Ovary (tissue), 9 donors: ENCODE measurements around the gene TPM1. TPM values are rescaled to one million over a fixed set of nuclear protein-coding genes. Genes with fewer than 3 reads are reported as not detected.

ENCODE experiments used
- DNase-seq, 5 donors: peaks; one replicate each; pipeline ENCODE4 v3.0.0-alpha.2; 2019 to 2020
- H3K27ac ChIP-seq, 2 donors: fragments of 200-600 bp; one replicate each; pipeline versions ENCODE4 v1.5.1 to v1.8.0; 2019 to 2022
- H3K27me3 ChIP-seq: fragments of 200-600 bp; one replicate; pipeline ENCODE4 v1.8.0; 2022
- H3K36me3 ChIP-seq: fragments of 200-600 bp; sonication (generic); one replicate; pipeline ENCODE4 v1.5.1; 2019
- H3K4me1 ChIP-seq: one replicate; pipeline ENCODE4 v1.8.1; 2013; ENCODE audit warnings: mild to moderate bottlenecking, moderate library complexity; ENCODE audit not compliant: insufficient read depth
- H3K4me3 ChIP-seq: fragments of 200-600 bp; sonication (generic); one replicate; pipeline ENCODE4 v1.5.1; 2017
- H3K9me3 ChIP-seq, 2 donors: fragments of 200-600 bp in 1 of 2; sonication (generic) in 1 of 2; one replicate each; pipeline versions ENCODE4 v1.5.1 to v1.8.1; 2013 to 2019; ENCODE audit warnings: mild to moderate bottlenecking in 1 of 2, moderate library complexity in 1 of 2
- CTCF ChIP-seq, 3 donors: fragments of 450-650 bp in 2 of 3; fragments of 200-600 bp in 1 of 3; IDR thresholded peaks; one replicate each; pipeline versions ENCODE4 v1.5.1 to v1.8.0; 2016 to 2022; ENCODE audit warnings: antibody characterized with exemption in 3 of 3, mild to moderate bottlenecking in 1 of 3
- EP300 ChIP-seq: sonication (generic); formaldehyde crosslinking; IDR thresholded peaks from one replicate; pipeline ENCODE4 v1.6.1; 2017; ENCODE audit warnings: antibody characterized with exemption
- POLR2A ChIP-seq: fragments of 450-650 bp; IDR thresholded peaks from one replicate; pipeline ENCODE4 v1.6.1; 2017; ENCODE audit warnings: antibody characterized with exemption, mild to moderate bottlenecking, moderate library complexity
- WGBS, 3 donors: extraction: QIAGEN DNeasy Blood & Tissue Kit in 1 of 3; methylation state at CpG; one replicate each; pipeline versions ENCODE4 v1.1.5 to v1.1.7; 2013 to 2017; 5-methylcytosine and 5-hydroxymethylcytosine counted together
- intact Hi-C, 4 donors: fragments of 100-400 bp; cut with DNase I; formaldehyde crosslinking; loops; one replicate each; pipeline versions ENCODE4 v1.11.0 to v1.15.1; 2022 to 2023
- polyA plus RNA-seq, 2 donors: library from polyadenylated mRNA; stranded (reverse); fragments of 200-250 nt in 1 of 2; fragments of 350-450 nt in 1 of 2; fragmentation: Illumina TruSeq in 1 of 2; extraction: RNeasy Lipid Tissue Mini Kit (QIAGEN cat#74804) in 1 of 2; gene quantifications; one replicate each; pipeline ENCODE4 v1.2.3, GENCODE V29; 2013 to 2014
- total RNA-seq, 7 donors: library from RNA; depleted of rRNA in 2 of 7; stranded (reverse); fragments of >200 nt in 2 of 7; fragmentation: NEBNext Ultra II Directional in 3 of 7; extraction: Animal tissue kit (Norgen Biotek cat#: 25700) in 3 of 7; gene quantifications; one replicate each; pipeline versions ENCODE4 v1.1.0 to v1.2.4, GENCODE V29; 2016 to 2023
- donor health status: DM: no; HTN: no; CAD: no; lungs with moderate emphysema.
- donor health status: DM: no; HTN: no; CAD: no.
- donor health status: Bipolar disorder and iron deficiency.
- donor health status: DM: yes; HTN: yes; CAD: no.
- donor health status: DM: no; HTN: no; CAD: no.
- donor health status: DM: yes; HTN: yes; CAD: no.

The TPM1 gene
- total and polyA plus RNA-seq, 9 donors: 204 to 695 (median 332) TPM

- no peaks in the 10 kb centered on the region for H3K27me3 ChIP-seq
- intact Hi-C loops: no loop called here
- H3K9me3 ChIP-seq: no peaks in the 10 kb centered on the region
- no peak for TF ChIP-seq EP300
- no peak for TF ChIP-seq POLR2A
- no peak for TF ChIP-seq CTCF (IDR thresholded peaks at IDR 0.05)
- no peak for DNase-seq
- H3K36me3 ChIP-seq: no peaks in the 10 kb centered on the region
- peak overlapping the region; percentile 47 to 70 for H3K27ac ChIP-seq
- H3K4me3 ChIP-seq: no peak overlapping the region
- peaks cover 26% of the 10 kb centered on the region for H3K4me1 ChIP-seq
- 33 to 50% (median 36%) methylated on average over 4 of the region's 4 CpGs for WGBS, 3 donors
Observed at GRCh38 chr15:63054281-63054683, 11.7 kb downstream of the TPM1 start.

GRCh38 chr15:63054985-63055384 lies 12.4 kb downstream of the TPM1 start:
- WGBS, 3 donors: 7 to 9% (median 7%) methylated on average over 1 of the region's 1 CpG
- H3K4me3 ChIP-seq: no peak overlapping the region
- H3K27ac ChIP-seq: peak overlapping the region in 1 of 2 donors; percentile 70
- no peak for DNase-seq
- H3K4me1 ChIP-seq: peaks cover 24% of the 10 kb centered on the region
- H3K36me3 ChIP-seq: no peaks in the 10 kb centered on the region
- TF ChIP-seq POLR2A: no peak
- H3K9me3 ChIP-seq: no peaks in the 10 kb centered on the region
- H3K27me3 ChIP-seq: no peaks in the 10 kb centered on the region
- intact Hi-C loops: no loop called here

GRCh38 chr15:63056829-63057228 lies 14.3 kb downstream of the TPM1 start:
- no peaks in the 10 kb centered on the region for H3K36me3 ChIP-seq
- H3K27ac ChIP-seq: peak overlapping the region in 1 of 2 donors; percentile 70
- intact Hi-C loops: no loop called here
- TF ChIP-seq CTCF (IDR thresholded peaks at IDR 0.05): no peak
- TF ChIP-seq POLR2A: no peak
- TF ChIP-seq EP300: no peak
- no peaks in the 10 kb centered on the region for H3K27me3 ChIP-seq
- H3K4me1 ChIP-seq: peaks cover 21% of the 10 kb centered on the region
- no peak overlapping the region for H3K4me3 ChIP-seq
- peak; percentile 83 to 89 (median 89) for DNase-seq
- 5 to 15% (median 12%) methylated on average over 6 of the region's 6 CpGs for WGBS, 3 donors
- no peaks in the 10 kb centered on the region for H3K9me3 ChIP-seq

GRCh38 chr15:63057468-63058345 lies 15.2 kb downstream of the TPM1 start:
- no peak for TF ChIP-seq POLR2A
- no peak for TF ChIP-seq EP300
- TF ChIP-seq CTCF (IDR thresholded peaks at IDR 0.05): no peak
- Histone ChIP-seq H3K27me3 (no peaks in the 10 kb centered on the region), H3K36me3 (no peaks in the 10 kb centered on the region), H3K4me3 (no peak overlapping the region), H3K4me1 (peaks cover 20% of the 10 kb centered on the region), H3K9me3 (no peaks in the 10 kb centered on the region), H3K27ac (no peak overlapping the region)
- WGBS, 3 donors: 80 to 86% (median 84%) methylated on average over 8 of the region's 8 CpGs
- intact Hi-C loops: no loop called here
- DNase-seq: no peak

- H3K4me3 ChIP-seq: no peak overlapping the region
- H3K9me3 ChIP-seq: no peaks in the 10 kb centered on the region
- no peaks in the 10 kb centered on the region for H3K36me3 ChIP-seq
- intact Hi-C loops: no loop called here
- WGBS, 3 donors: 55 to 72% (median 57%) methylated on average over 3 of the region's 3 CpGs
- TF ChIP-seq POLR2A (no peak), EP300 (no peak), CTCF (IDR thresholded peaks at IDR 0.05) (no peak)
- DNase-seq: no peak
- peaks cover 17% of the 10 kb centered on the region for H3K4me1 ChIP-seq
- no peaks in the 10 kb centered on the region for H3K27me3 ChIP-seq
- no peak overlapping the region for H3K27ac ChIP-seq
Observed at GRCh38 chr15:63059075-63059474, 16.5 kb downstream of the TPM1 start.
